Measurements from ENCODE around the gene FAM78A. TPM values are rescaled to one million over a fixed set of nuclear protein-coding genes. Genes with fewer than 3 reads are reported as not detected.
A peak's percentile ranks its signal among the peaks of the same experiment; 100 is the strongest.

FAM78A gene
- polyA plus RNA-seq, 3 donors = 6.4 to 40.6 (median 7.2) TPM

DNA sequence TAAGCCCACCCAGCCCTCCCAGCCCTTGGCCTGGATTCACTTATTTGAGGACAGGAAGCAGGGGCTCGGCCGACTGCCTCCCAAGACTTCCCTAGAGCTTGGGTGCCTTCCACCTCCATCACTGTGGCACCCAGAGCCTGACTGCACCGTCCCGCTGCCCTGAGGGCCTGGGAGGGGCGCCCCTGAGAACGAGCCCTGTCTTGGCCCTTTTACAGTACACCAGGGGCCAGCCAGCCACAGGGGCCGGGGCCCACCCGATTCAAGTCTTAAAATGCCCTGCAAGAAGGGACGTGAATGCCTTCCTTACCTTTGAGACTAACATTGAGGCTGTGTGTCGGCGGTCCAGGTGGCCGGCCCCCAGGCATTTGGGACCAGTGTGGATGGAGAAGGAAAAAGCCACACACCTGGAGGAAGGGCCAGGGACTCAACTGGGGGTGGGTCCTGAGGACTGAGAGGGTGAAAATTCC lies 16.8 kb downstream of the FAM78A start:
- H3K27me3 ChIP-seq (ENCODE audit: control insufficient read depth in 2 of 2, insufficient read depth in 2 of 2, low read length in 2 of 2) = no peaks in the 10 kb centered on the region
- H3K4me2 ChIP-seq (replicated peaks; ENCODE audit: extremely low read depth, low read length, poor library complexity, severe bottlenecking) = no peak overlapping the region
- peaks cover 39 to 43% of the 10 kb centered on the region in 2 donors for H3K36me3 ChIP-seq (replicated peaks in 1 of 2; ENCODE audit: control insufficient read depth in 1 of 2, insufficient read depth in 2 of 2, low read length in 2 of 2)
- peaks cover 36 to 65% of the 10 kb centered on the region in 2 donors for H3K36me3 Mint-ChIP-seq
- H4K20me1 ChIP-seq (ENCODE audit: insufficient read depth, low read length) = peaks cover 40% of the 10 kb centered on the region
- no peak overlapping the region for H3K4me3 Mint-ChIP-seq
- H3K27ac Mint-ChIP-seq = peak overlapping the region in 4 of 7 donors; percentile 33 to 81 (median 70)
- peaks cover 75 to 77% of the 10 kb centered on the region in 2 donors for H3K4me1 ChIP-seq (ENCODE audit: control insufficient read depth in 1 of 2, insufficient read depth in 2 of 2, low read length in 2 of 2)
- H3K27ac ChIP-seq (ENCODE audit: low read depth in 1 of 2, low read length in 2 of 2) = peak overlapping the region; percentile 76 to 95
- H3K79me2 ChIP-seq (ENCODE audit: insufficient read depth, low read length) = peaks cover 77% of the 10 kb centered on the region
- TF ChIP-seq CTCF (IDR thresholded peaks at IDR 0.05) = no peak
- no peak overlapping the region for H2AFZ ChIP-seq (ENCODE audit: insufficient read depth, low read depth, low read length, poor library complexity, severe bottlenecking)
- H3K9me3 Mint-ChIP-seq = peaks cover 0 to 2% (median 0%) of the 10 kb centered on the region in 7 donors
- DNase-seq = no peak
- intact Hi-C loops (cut with micrococcal nuclease) = no loop called here
- H3K4me3 ChIP-seq (replicated peaks in 1 of 3; ENCODE audit: low read depth in 2 of 3, low read length in 3 of 3) = no peak overlapping the region
- WGBS (ENCODE audit: insufficient coverage) = 93% methylated on average over 5 of the region's 12 CpGs
- peaks cover 77% of the 10 kb centered on the region for H3K4me1 Mint-ChIP-seq
- H3K9ac ChIP-seq (ENCODE audit: insufficient read depth, low read length, poor library complexity, severe bottlenecking) = no peak overlapping the region
- H3K27me3 Mint-ChIP-seq (ENCODE audit: low read depth in 3 of 3) = peaks cover 0 to 1% (median 0%) of the 10 kb centered on the region in 3 donors
- H3K9me3 ChIP-seq (replicated peaks in 1 of 2; ENCODE audit: control insufficient read depth in 1 of 2, insufficient read depth in 1 of 2, low read length in 2 of 2) = no peaks in the 10 kb centered on the region

GRCh38 chr9:131258698-131259431 lies 17.4 kb downstream of the FAM78A start:
- DNase-seq = no peak
- TF ChIP-seq CTCF (IDR thresholded peaks at IDR 0.05) = no peak
- no peaks in the 10 kb centered on the region for H3K9me3 ChIP-seq (replicated peaks in 1 of 2; ENCODE audit: control insufficient read depth in 1 of 2, insufficient read depth in 1 of 2, low read length in 2 of 2)
- peaks cover 77% of the 10 kb centered on the region for H3K4me1 Mint-ChIP-seq
- H4K20me1 ChIP-seq (ENCODE audit: insufficient read depth, low read length) = peaks cover 34% of the 10 kb centered on the region
- peak overlapping the region in 6 of 7 donors; percentile 50 to 99 (median 72) for H3K27ac Mint-ChIP-seq
- no peak overlapping the region for H3K9ac ChIP-seq (ENCODE audit: insufficient read depth, low read length, poor library complexity, severe bottlenecking)
- H3K4me3 Mint-ChIP-seq = no peak overlapping the region
- intact Hi-C loops (cut with micrococcal nuclease) = no loop called here
- peaks cover 75 to 77% of the 10 kb centered on the region in 2 donors for H3K4me1 ChIP-seq (ENCODE audit: control insufficient read depth in 1 of 2, insufficient read depth in 2 of 2, low read length in 2 of 2)
- 86% methylated on average over 23 of the region's 25 CpGs for WGBS (ENCODE audit: insufficient coverage)
- H3K4me2 ChIP-seq (replicated peaks; ENCODE audit: extremely low read depth, low read length, poor library complexity, severe bottlenecking) = no peak overlapping the region
- no peaks in the 10 kb centered on the region for H3K27me3 ChIP-seq (ENCODE audit: control insufficient read depth in 2 of 2, insufficient read depth in 2 of 2, low read length in 2 of 2)
- H3K36me3 Mint-ChIP-seq = peaks cover 36 to 59% of the 10 kb centered on the region in 2 donors
- no peak overlapping the region for H2AFZ ChIP-seq (ENCODE audit: insufficient read depth, low read depth, low read length, poor library complexity, severe bottlenecking)
- H3K79me2 ChIP-seq (ENCODE audit: insufficient read depth, low read length) = peaks cover 71% of the 10 kb centered on the region
- H3K27ac ChIP-seq (ENCODE audit: low read depth in 1 of 2, low read length in 2 of 2) = peak overlapping the region; percentile 95
- peaks cover 39 to 43% of the 10 kb centered on the region in 2 donors for H3K36me3 ChIP-seq (replicated peaks in 1 of 2; ENCODE audit: control insufficient read depth in 1 of 2, insufficient read depth in 2 of 2, low read length in 2 of 2)
- no peak overlapping the region for H3K4me3 ChIP-seq (replicated peaks in 1 of 3; ENCODE audit: low read depth in 2 of 3, low read length in 3 of 3)
- peaks cover 0 to 1% (median 0%) of the 10 kb centered on the region in 3 donors for H3K27me3 Mint-ChIP-seq (ENCODE audit: low read depth in 3 of 3)
- H3K9me3 Mint-ChIP-seq = peaks cover 0 to 4% (median 0%) of the 10 kb centered on the region in 7 donors
